HCT116 (cell line): ENCODE measurements around the gene FLACC1. TPM values are rescaled to one million over a fixed set of nuclear protein-coding genes. Genes with fewer than 3 reads are reported as not detected.

Experiments used
- ATAC-seq: fragments of 200-7000 bp; cut with Tn5 transposase; 2 replicates; pipeline ENCODE4 v1.9.1; 2020; ENCODE audit warnings: mild to moderate bottlenecking, moderate library complexity
- BruUV-seq: library from RNA; stranded (reverse); fragments of 400-500 nt; replicated peaks from 2 replicates; lab custom pipeline; 2021; lab: Mats Ljungman, UMichigan
- CTCF ChIA-PET: fragments of 300-600 bp; sonication (Branson Sonifier 250); formaldehyde crosslinking; loops from one replicate; lab custom pipeline; 2021; ENCODE audit warnings: antibody characterized with exemption; lab: Charles Lee
- POLR2A ChIA-PET: fragments of 300-600, 350-600 bp; sonication (Branson Sonifier 250); formaldehyde crosslinking; loops from one replicate; lab custom pipeline; 2021; ENCODE audit warnings: antibody characterized with exemption; lab: Charles Lee
- RAD21 ChIA-PET, 2 experiments: fragments of 300-600 bp; sonication (Branson Sonifier 250); formaldehyde crosslinking; loops; one replicate each; lab custom pipeline; 2023; ENCODE audit warnings: low total read pairs in 2 of 2; ENCODE audit not compliant: uncharacterized antibody in 2 of 2, unreplicated experiment in 2 of 2, low non-redundant PET in 1 of 2; lab: Charles Lee
- DNase-seq: peaks from one replicate; pipeline ENCODE4 v3.0.0-alpha.2; 2010; ENCODE audit warnings: low read depth, low spot score
- H2AFZ ChIP-seq: fragments of 200-600 bp; shearing (Covaris generic), sonication (generic); 2 replicates; pipeline ENCODE4 v1.6.1; 2017; ENCODE audit warnings: low read depth, mixed run types, mixed read lengths, antibody characterized with exemption, low read length; ENCODE audit not compliant: poor library complexity, severe bottlenecking
- H3K27ac ChIP-seq: 2 replicates; pipeline ENCODE4 v1.5.1; 2012; ENCODE audit warnings: low read depth, low read length
- H3K27me3 ChIP-seq: fragments of 200-600 bp; sonication (generic); 2 replicates; pipeline ENCODE4 v1.6.1; 2016; ENCODE audit warnings: mixed run types, low read length, mixed read lengths; ENCODE audit not compliant: insufficient read depth
- H3K36me3 ChIP-seq, 2 experiments: fragments of 200-500 bp in 1 of 2; fragments of 200-600 bp in 1 of 2; sonication (Bioruptor generic) in 1 of 2; sonication (generic) in 1 of 2; 2 replicates each; pipeline versions ENCODE4 v1.5.1 to v1.6.1; 2014 to 2016; ENCODE audit warnings: low read length in 2 of 2, inconsistent platforms in 1 of 2, mixed read lengths in 1 of 2, mixed run types in 1 of 2; ENCODE audit not compliant: insufficient read depth in 2 of 2, control insufficient read depth in 1 of 2
- H3K4me1 ChIP-seq, 2 experiments: fragments of 200-600 bp in 1 of 2; sonication (generic) in 1 of 2; 2 replicates each; pipeline versions ENCODE4 v1.5.1 to v1.6.1; 2012 to 2017; ENCODE audit warnings: low read length in 2 of 2, inconsistent platforms in 1 of 2, mild to moderate bottlenecking in 1 of 2, mixed read lengths in 1 of 2, mixed run types in 1 of 2, moderate library complexity in 1 of 2; ENCODE audit not compliant: insufficient read depth in 2 of 2, control insufficient read depth in 1 of 2
- H3K4me2 ChIP-seq: fragments of 200-600 bp; sonication (generic); 2 replicates; pipeline ENCODE4 v1.6.1; 2017; ENCODE audit warnings: mixed run types, low read length, mixed read lengths
- H3K4me3 ChIP-seq, 2 experiments: fragments of 200-600 bp in 1 of 2; sonication (generic) in 1 of 2; replicated peaks in 1 of 2; 2 replicates each; pipeline ENCODE4 v1.5.1; 2011 to 2016; ENCODE audit warnings: low read length in 2 of 2, control low read depth in 1 of 2, low read depth in 1 of 2, mild to moderate bottlenecking in 1 of 2, mixed read lengths in 1 of 2, mixed run types in 1 of 2
- H3K79me2 ChIP-seq: fragments of 200-600 bp; sonication (generic); 2 replicates; pipeline ENCODE4 v1.6.1; 2017; ENCODE audit warnings: mild to moderate bottlenecking, mixed run types, low read length, moderate library complexity, mixed read lengths; ENCODE audit not compliant: insufficient read depth
- H3K9ac ChIP-seq: fragments of 200-600 bp; sonication (generic); 2 replicates; pipeline ENCODE4 v1.6.1; 2016; ENCODE audit warnings: low read length, mixed read lengths
- H3K9me2 ChIP-seq: fragments of 200-600 bp; sonication (generic), shearing (Covaris generic); 2 replicates; pipeline ENCODE4 v1.6.1; 2017; ENCODE audit warnings: mixed run types, mild to moderate bottlenecking, moderate library complexity; ENCODE audit not compliant: insufficient read depth
- H3K9me3 ChIP-seq, 2 experiments: fragments of 200-500 bp in 1 of 2; fragments of 200-600 bp in 1 of 2; sonication (Bioruptor generic) in 1 of 2; sonication (generic) in 1 of 2; 2 replicates each; pipeline ENCODE4 v1.6.1; 2014 to 2017; ENCODE audit warnings: low read length in 2 of 2, mixed read lengths in 2 of 2, inconsistent platforms in 1 of 2, low read depth in 1 of 2, mild to moderate bottlenecking in 1 of 2, mixed run types in 1 of 2, moderate library complexity in 1 of 2; ENCODE audit not compliant: control insufficient read depth in 1 of 2, insufficient read depth in 1 of 2
- H4K20me1 ChIP-seq: fragments of 200-600 bp; sonication (generic), shearing (Covaris generic); 2 replicates; pipeline ENCODE4 v1.6.1; 2017; ENCODE audit warnings: mixed run types, mild to moderate bottlenecking, moderate library complexity; ENCODE audit not compliant: insufficient read depth
- CTCF ChIP-seq, 3 experiments: fragments of 200-600 bp in 1 of 3; sonication (generic) in 1 of 3; IDR thresholded peaks in 2 of 3; conservative IDR thresholded peaks in 1 of 3; 2 replicates each; pipeline ENCODE4 v1.5.1; 2012 to 2017; ENCODE audit warnings: low read depth in 2 of 3, low read length in 2 of 3, antibody characterized with exemption in 1 of 3, borderline replicate concordance in 1 of 3, control low read depth in 1 of 3, mild to moderate bottlenecking in 1 of 3, mixed read lengths in 1 of 3, mixed run types in 1 of 3, moderate library complexity in 1 of 3; ENCODE audit not compliant: insufficient read depth in 1 of 3
- EGR1 ChIP-seq: IDR thresholded peaks from 2 replicates; pipeline ENCODE4 v1.6.1; 2012; ENCODE audit warnings: low read depth
- POLR2A ChIP-seq: IDR thresholded peaks from 2 replicates; pipeline ENCODE4 v1.7.0; 2011; ENCODE audit warnings: borderline replicate concordance; ENCODE audit not compliant: insufficient read depth, insufficient read length; ENCODE audit errors: extremely low read depth
- RAD21 ChIP-seq: IDR thresholded peaks from 2 replicates; pipeline ENCODE4 v1.6.1; 2012; ENCODE audit warnings: low read depth, mild to moderate bottlenecking
- SIN3A ChIP-seq: IDR thresholded peaks from 2 replicates; pipeline ENCODE4 v1.6.1; 2012; ENCODE audit warnings: low read depth
- SRF ChIP-seq: IDR thresholded peaks from 2 replicates; pipeline ENCODE4 v1.6.1; 2012; ENCODE audit warnings: low read depth
- TCF7L2 ChIP-seq: IDR thresholded peaks from 2 replicates; pipeline ENCODE4 v1.7.0; 2011; ENCODE audit warnings: borderline replicate concordance, inconsistent platforms; ENCODE audit not compliant: insufficient read depth, insufficient read length; ENCODE audit errors: extremely low read depth
- YY1 ChIP-seq: IDR thresholded peaks from 2 replicates; pipeline ENCODE4 v1.6.1; 2011; ENCODE audit warnings: low read length, low read depth, moderate library complexity, mild to moderate bottlenecking; ENCODE audit not compliant: insufficient replicate concordance; ENCODE audit errors: extremely low read depth
- intact Hi-C: fragments of 100-400 bp; cut with micrococcal nuclease; formaldehyde crosslinking; loops from 2 replicates; pipeline ENCODE4 v1.10.0; 2022
- total RNA-seq: library from RNA; stranded (reverse); gene quantifications from one replicate; pipeline ENCODE4 v1.2.1, GENCODE V29; 2021; ENCODE audit not compliant: unreplicated experiment
- TF ChIP-seq, protein P1 (sequence below): IDR thresholded peaks from 2 replicates; pipeline ENCODE4 v1.6.1; 2012; ENCODE audit warnings: low read depth

FLACC1 gene
- total RNA-seq, 1 experiment from 2014 or later = 0.74 TPM

DNA sequence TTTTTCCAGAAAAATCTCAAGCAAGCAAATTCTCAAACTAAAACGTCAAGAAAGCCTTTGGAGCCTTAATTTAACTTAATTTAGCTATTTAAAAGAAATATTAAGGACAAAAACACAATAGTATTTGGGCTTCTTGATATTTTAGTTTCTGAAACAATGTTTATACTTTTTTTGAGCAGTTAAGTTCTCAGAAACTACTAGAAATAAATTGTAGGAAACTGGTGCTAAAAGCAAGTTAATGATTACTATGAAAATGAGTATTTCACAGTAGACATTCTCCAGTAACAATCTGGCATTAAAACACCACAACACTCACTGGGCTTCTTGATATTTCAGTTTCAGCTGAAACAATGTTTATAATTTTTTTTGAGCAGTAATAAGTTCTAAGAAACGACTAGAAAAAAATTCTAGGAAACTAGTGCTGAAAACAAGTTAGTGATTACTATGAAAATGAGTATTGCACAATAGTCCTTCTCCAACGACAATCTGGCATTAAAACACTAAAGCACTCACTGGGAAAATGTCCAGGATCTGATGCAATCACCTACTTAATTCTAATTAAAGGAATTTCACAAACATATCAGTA lies 49.0 kb upstream of the FLACC1 start (continued):
- no peak for TF ChIP-seq EGR1
- no peak for TF ChIP-seq POLR2A
- no peak for TF ChIP-seq SIN3A
- TF ChIP-seq, all 23 proteins: peak for 6

GRCh38 chr2:201404699-201405280 lies 47.6 kb upstream of the FLACC1 start:
- Histone ChIP-seq H3K79me2 (no peaks in the 10 kb centered on the region), H3K4me1 (peaks cover 8 to 24% of the 10 kb centered on the region in 2 experiments), H2AFZ (no peak overlapping the region), H3K9me3 (no peaks in the 10 kb centered on the region), H3K9me2 (no peaks in the 10 kb centered on the region), H3K27ac (no peak overlapping the region), H4K20me1 (no peaks in the 10 kb centered on the region), H3K27me3 (no peaks in the 10 kb centered on the region), H3K4me3 (no peak overlapping the region), H3K36me3 (no peaks in the 10 kb centered on the region), H3K4me2 (no peak overlapping the region), H3K9ac (no peak overlapping the region)
- ChIA-PET POLR2A (no interaction called here), RAD21 (no interaction called here), CTCF (no interaction called here)
- intact Hi-C loops = no loop called here
- BruUV-seq = no TSS peak
- DNase-seq = no peak
- no peak for TF ChIP-seq YY1
- peak; percentile 14; the same call in 1 of the 2 replicates for TF ChIP-seq RAD21
- no peak for ATAC-seq

DNA sequence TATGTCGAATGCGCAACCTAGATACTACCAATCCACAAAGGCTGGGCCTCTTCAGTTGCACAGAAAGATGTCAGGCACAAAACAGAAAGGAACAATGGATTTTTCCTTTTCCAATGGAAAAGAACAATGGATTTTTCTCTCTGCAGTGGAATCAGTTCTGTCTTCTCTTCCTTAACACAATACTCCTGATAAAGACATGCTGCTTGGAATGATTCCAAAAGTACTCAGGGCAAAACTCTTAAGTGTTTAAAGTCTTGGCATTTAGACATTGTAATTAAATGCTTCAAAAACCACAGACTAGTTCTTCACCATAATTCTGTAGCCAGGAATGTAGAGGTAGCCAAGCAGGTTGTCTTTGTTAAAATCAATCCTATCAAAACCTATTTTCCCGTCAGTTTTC lies 46.7 kb upstream of the FLACC1 start:
- no peaks in the 10 kb centered on the region for H3K27me3 ChIP-seq
- DNase-seq (no peak), ATAC-seq (no peak)
- ChIA-PET RAD21 (no interaction called here), POLR2A (no interaction called here), CTCF (no interaction called here)
- no peaks in the 10 kb centered on the region for H4K20me1 ChIP-seq
- H3K9me3 ChIP-seq = no peaks in the 10 kb centered on the region
- no peak overlapping the region for H3K4me3 ChIP-seq
- H3K9ac ChIP-seq = no peak overlapping the region
- no peak overlapping the region for H2AFZ ChIP-seq
- no peaks in the 10 kb centered on the region for H3K36me3 ChIP-seq
- H3K4me1 ChIP-seq = peaks cover 8 to 24% of the 10 kb centered on the region in 2 experiments
- H3K27ac ChIP-seq = no peak overlapping the region
- H3K4me2 ChIP-seq = no peak overlapping the region
- H3K9me2 ChIP-seq = no peaks in the 10 kb centered on the region
- no TSS peak for BruUV-seq
- H3K79me2 ChIP-seq = no peaks in the 10 kb centered on the region
- intact Hi-C loops = no loop called here
- TF ChIP-seq SRF (no peak), SIN3A (no peak), RAD21 (no peak), CTCF (IDR thresholded peaks at IDR 0.05 in 2 of 3, conservative IDR thresholded peaks at IDR 0.05 in 1 of 3; ENCODE audit: borderline replicate concordance in 1 of 3, insufficient read depth in 1 of 3, low read depth in 2 of 3, low read length in 2 of 3) (no peak), TCF7L2 (no peak)
- TF ChIP-seq, protein P1, sequence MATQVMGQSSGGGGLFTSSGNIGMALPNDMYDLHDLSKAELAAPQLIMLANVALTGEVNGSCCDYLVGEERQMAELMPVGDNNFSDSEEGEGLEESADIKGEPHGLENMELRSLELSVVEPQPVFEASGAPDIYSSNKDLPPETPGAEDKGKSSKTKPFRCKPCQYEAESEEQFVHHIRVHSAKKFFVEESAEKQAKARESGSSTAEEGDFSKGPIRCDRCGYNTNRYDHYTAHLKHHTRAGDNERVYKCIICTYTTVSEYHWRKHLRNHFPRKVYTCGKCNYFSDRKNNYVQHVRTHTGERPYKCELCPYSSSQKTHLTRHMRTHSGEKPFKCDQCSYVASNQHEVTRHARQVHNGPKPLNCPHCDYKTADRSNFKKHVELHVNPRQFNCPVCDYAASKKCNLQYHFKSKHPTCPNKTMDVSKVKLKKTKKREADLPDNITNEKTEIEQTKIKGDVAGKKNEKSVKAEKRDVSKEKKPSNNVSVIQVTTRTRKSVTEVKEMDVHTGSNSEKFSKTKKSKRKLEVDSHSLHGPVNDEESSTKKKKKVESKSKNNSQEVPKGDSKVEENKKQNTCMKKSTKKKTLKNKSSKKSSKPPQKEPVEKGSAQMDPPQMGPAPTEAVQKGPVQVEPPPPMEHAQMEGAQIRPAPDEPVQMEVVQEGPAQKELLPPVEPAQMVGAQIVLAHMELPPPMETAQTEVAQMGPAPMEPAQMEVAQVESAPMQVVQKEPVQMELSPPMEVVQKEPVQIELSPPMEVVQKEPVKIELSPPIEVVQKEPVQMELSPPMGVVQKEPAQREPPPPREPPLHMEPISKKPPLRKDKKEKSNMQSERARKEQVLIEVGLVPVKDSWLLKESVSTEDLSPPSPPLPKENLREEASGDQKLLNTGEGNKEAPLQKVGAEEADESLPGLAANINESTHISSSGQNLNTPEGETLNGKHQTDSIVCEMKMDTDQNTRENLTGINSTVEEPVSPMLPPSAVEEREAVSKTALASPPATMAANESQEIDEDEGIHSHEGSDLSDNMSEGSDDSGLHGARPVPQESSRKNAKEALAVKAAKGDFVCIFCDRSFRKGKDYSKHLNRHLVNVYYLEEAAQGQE = no peak
